Stimulated activated CD4-positive, alpha-beta T cell treated with anti-CD3 and anti-CD28 coated beads, Interleukin-4, amount 100 ng/mL, for 1 hour (primary cell): ENCODE data around the gene PLEKHG7.
"Not testable (repeated sequence)": the region's sequence is repeated elsewhere in the genome, so short reads cannot be mapped to it uniquely, and the experiment has no call there.

Experiments
- DNase-seq: peaks from one replicate; pipeline ENCODE4 v3.0.0-alpha.2; 2020

PLEKHG7 gene

GRCh38 chr12:92753976-92754885 lies 51.4 kb downstream of the PLEKHG7 start:
- DNase-seq = no peak

GRCh38 chr12:92756898-92757596 lies 54.3 kb downstream of the PLEKHG7 start:
- DNase-seq = no peak

- no peak for DNase-seq
Measured at GRCh38 chr12:92757597-92758121, 54.9 kb downstream of the PLEKHG7 start.

GRCh38 chr12:92759634-92760268 lies 57.0 kb downstream of the PLEKHG7 start:
- no peak for DNase-seq

- no peak for DNase-seq
Measured at GRCh38 chr12:92762773-92763172, 60.0 kb downstream of the PLEKHG7 start.

GRCh38 chr12:92764831-92765230 lies 62.0 kb downstream of the PLEKHG7 start:
- DNase-seq = no peak

GRCh38 chr12:92765871-92766270 lies 63.1 kb downstream of the PLEKHG7 start:
- no peak for DNase-seq

GRCh38 chr12:92769124-92769901 lies 66.5 kb downstream of the PLEKHG7 start:
- DNase-seq = no peak

GRCh38 chr12:92771001-92771400 lies 68.2 kb downstream of the PLEKHG7 start:
- DNase-seq = no peak

GRCh38 chr12:92775416-92775815 lies 72.6 kb downstream of the PLEKHG7 start:
- DNase-seq = no peak

- DNase-seq = no peak
Measured at GRCh38 chr12:92778525-92778924, 75.7 kb downstream of the PLEKHG7 start.

GRCh38 chr12:92779902-92780301 lies 77.1 kb downstream of the PLEKHG7 start:
- no peak for DNase-seq

GRCh38 chr12:92784356-92784755 lies 81.6 kb downstream of the PLEKHG7 start:
- DNase-seq = no peak

GRCh38 chr12:92784797-92785562 lies 82.2 kb downstream of the PLEKHG7 start:
- DNase-seq = no peak

- no peak for DNase-seq
Measured at GRCh38 chr12:92785563-92785950, 82.8 kb downstream of the PLEKHG7 start.

GRCh38 chr12:92786045-92786444 lies 83.3 kb downstream of the PLEKHG7 start:
- DNase-seq = no peak

- DNase-seq = not testable (repeated sequence)
Measured at GRCh38 chr12:92794356-92794755, 91.6 kb downstream of the PLEKHG7 start.

- no peak for DNase-seq
Measured at GRCh38 chr12:92794814-92795213, 92.0 kb downstream of the PLEKHG7 start.

GRCh38 chr12:92796650-92797049 lies 93.9 kb downstream of the PLEKHG7 start:
- no peak for DNase-seq

- no peak for DNase-seq
Measured at GRCh38 chr12:92802906-92803305, 100.1 kb downstream of the PLEKHG7 start.

GRCh38 chr12:92803903-92804302 lies 101.1 kb downstream of the PLEKHG7 start:
- no peak for DNase-seq

- no peak for DNase-seq
Measured at GRCh38 chr12:92810370-92810769, 107.6 kb downstream of the PLEKHG7 start.
